Esophagus squamous epithelium (tissue), 4 donors: Measurements from ENCODE around the gene RNU6-9.

Source experiments
- POLR2A ChIP-seq, 4 donors: fragments of 450-650 bp; IDR thresholded peaks; one replicate each; pipeline ENCODE4 v1.6.1; 2017; ENCODE audit warnings: antibody characterized with exemption in 4 of 4, mild to moderate bottlenecking in 4 of 4, moderate library complexity in 3 of 4
- TF ChIP-seq, protein P1 (sequence below), 6 experiments: fragments of 450-650 bp in 4 of 6; fragments of 200-600 bp in 2 of 6; sonication (generic) in 2 of 6; IDR thresholded peaks; one replicate each; pipeline ENCODE4 v1.5.1; 2016 to 2019; ENCODE audit warnings: antibody characterized with exemption in 6 of 6, mild to moderate bottlenecking in 4 of 6, moderate library complexity in 4 of 6

DNA sequence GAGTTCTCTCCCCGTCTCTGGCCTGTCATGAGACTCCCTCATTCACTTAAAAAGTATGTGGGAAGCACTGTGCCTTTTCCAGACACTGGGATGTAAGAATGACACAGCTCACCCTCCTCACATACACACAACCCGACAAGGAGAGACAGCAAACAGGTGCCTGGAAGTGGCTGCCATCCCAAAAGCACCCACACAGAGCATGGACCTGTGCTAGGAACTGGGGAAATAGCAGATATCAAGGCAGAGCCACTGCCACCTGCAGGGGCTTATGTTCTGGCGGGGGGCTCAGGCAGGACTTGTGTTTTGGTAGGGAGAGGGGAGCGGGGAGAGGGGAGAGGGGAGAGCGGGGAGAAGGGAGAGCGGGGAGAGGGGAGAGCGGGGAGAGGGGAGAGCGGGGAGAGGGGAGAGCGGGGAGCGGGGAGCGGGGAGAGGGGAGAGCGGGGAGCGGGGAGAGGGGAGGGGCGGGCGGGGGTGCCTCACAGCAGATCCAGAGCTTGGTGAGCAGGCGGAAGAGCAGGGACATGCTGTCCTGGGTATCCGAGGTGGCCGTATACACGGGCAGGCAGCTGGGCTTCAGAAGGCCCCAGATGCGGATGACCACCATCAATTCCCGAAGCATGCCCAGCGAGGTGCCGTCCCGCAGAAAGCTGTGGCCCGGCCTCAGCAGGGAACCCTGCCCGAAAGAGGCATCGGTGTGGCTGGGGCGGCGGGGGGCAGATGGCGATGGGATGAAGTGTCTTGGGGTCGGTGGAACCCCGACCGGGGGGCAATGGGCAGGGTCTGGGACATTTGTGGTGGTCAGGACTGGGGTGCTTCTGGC lies 21.6 kb upstream of the RNU6-9 start:
- TF ChIP-seq, protein P1, sequence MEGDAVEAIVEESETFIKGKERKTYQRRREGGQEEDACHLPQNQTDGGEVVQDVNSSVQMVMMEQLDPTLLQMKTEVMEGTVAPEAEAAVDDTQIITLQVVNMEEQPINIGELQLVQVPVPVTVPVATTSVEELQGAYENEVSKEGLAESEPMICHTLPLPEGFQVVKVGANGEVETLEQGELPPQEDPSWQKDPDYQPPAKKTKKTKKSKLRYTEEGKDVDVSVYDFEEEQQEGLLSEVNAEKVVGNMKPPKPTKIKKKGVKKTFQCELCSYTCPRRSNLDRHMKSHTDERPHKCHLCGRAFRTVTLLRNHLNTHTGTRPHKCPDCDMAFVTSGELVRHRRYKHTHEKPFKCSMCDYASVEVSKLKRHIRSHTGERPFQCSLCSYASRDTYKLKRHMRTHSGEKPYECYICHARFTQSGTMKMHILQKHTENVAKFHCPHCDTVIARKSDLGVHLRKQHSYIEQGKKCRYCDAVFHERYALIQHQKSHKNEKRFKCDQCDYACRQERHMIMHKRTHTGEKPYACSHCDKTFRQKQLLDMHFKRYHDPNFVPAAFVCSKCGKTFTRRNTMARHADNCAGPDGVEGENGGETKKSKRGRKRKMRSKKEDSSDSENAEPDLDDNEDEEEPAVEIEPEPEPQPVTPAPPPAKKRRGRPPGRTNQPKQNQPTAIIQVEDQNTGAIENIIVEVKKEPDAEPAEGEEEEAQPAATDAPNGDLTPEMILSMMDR (IDR thresholded peaks at IDR 0.05): no peak
- no peak for TF ChIP-seq POLR2A (IDR thresholded peaks at IDR 0.05)
